Posterior cingulate gyrus (tissue), 11 donors: Measurements from ENCODE around the gene PIK3CB.
A peak's percentile ranks its signal among the peaks of the same experiment; 100 is the strongest.
"Not testable (repeated sequence)": the region's sequence is repeated elsewhere in the genome, so short reads cannot be mapped to it uniquely, and the experiment has no call there.

Experiments used
- DNase-seq, 10 donors: peaks; one replicate each; pipeline versions ENCODE4 v3.0.0 to v3.0.0-alpha.2; 2020 to 2021; ENCODE audit warnings: mixed read lengths in 3 of 10
- intact Hi-C: fragments of 100-400 bp; cut with DNase I; formaldehyde crosslinking; loops from one replicate; pipeline ENCODE4 v1.15.1; 2023

Gene PIK3CB

DNA sequence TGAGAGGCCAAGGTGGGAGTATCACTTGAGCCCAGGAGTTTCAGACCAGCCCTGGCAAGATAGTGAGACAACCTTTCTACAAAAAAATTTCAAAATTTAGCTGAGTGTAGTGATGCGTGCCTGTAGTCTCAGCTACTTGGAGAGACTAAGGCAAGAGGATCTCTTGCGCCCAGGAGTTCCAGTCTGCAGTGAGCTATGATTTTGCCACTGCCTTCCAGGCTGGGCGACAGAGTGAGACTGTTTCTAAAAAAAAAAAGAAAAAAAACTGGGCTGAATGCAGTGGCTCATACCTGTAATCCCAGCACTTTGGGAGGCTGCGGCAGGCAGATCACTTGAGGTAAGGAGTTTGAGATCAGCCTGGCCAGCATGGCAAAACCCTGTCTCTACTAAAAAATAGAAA, 14.0 kb upstream of the PIK3CB start:
- peak in 1 of 10 donors; percentile 38 for DNase-seq
- intact Hi-C loops, result no loop called here

DNA sequence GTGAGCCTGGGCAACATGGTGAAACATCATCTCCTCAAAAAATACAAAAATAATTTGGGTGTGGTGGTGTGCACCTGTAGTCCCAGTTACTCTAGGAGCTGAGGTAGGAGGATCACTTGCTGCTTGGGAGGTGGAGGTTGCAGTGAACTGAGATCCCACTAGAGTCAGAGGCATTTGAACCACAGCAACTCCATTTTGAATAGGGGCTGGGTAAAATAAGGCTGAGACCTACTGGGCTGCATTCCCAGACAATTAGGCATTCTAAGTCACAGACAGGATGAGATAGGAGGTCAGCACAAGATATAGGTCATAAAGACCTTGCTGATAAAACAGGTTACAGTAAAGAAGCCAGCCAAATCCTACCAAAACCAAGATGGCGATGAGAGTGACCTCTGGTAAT, 12.1 kb upstream of the PIK3CB start:
- intact Hi-C loops, result not testable (repeated sequence)

DNA sequence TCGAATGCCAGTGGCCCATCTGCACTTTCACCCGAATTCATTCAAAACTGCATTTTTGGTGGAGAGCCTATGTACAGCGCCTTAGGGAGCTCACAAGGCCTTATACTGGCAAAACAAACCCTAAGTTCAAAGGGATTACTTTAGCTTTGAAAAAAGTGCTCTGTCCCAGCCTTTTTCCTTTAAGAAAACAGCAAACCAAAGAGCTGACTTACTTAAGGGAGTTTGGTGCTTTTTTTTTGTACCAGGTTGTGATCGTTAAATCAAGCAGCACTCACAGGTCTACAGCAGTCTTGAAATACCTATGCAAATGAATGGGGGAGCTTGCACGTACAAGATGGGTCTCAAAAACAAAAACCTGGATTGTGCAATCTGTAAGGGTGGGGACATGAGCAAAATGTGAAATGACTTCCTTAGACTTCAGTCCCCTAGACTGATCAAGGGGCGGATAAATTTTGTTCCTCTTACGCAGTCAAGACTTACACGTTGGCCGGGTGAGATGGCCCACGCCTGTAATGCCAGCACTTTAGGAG, 11.6 kb upstream of the PIK3CB start:
- intact Hi-C loops, result no loop called here
- peak in 1 of 10 donors; percentile 12 for DNase-seq

More for the DNA sequence above, 12.1 kb upstream of the PIK3CB start:
- not testable (repeated sequence) for DNase-seq

DNA sequence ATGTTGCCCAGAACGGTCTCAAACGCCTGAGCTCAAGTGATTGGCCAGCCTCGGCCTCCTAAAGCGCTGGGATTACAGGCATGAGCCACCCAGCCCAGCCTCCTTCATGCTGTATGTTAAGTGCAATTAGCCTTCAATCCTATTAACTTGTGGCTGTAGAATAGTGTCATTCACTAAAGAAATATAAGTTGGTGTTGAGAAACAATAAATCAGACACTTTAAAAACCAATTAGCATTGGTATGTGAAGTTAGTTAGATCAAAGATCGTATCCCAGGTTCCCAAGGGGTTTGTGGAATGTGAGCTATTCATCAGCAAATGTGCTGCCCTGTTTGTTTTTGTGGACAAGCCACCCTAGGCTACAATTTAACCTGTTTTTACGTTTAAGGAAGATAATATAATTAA, 11.0 kb upstream of the PIK3CB start:
- peak in 1 of 10 donors; percentile 12 for DNase-seq
- intact Hi-C loops, result no loop called here

DNA sequence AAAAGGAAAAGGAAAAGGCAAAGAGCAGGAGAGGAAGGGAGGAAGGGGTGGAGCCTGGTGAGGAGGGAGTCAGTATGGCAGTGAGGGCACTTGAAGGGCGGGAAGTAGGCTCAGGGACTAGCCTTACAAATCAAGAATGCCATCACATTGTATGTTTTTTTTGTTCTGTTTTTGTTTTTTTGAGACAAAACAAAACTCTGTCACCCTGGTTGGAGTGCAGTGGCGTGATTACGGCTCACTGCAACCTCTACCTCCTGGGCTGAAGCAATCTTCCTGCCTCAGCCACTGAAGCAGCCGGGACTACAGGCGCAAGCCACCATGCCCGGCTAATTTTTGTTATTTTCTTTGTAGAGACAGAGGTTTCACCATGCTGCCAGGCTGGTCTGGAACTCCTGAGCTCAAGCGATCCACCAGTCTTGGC, 10.5 kb upstream of the PIK3CB start:
- intact Hi-C loops, result no loop called here
- DNase-seq, result peak in 2 of 10 donors; percentile 32 to 40

DNA sequence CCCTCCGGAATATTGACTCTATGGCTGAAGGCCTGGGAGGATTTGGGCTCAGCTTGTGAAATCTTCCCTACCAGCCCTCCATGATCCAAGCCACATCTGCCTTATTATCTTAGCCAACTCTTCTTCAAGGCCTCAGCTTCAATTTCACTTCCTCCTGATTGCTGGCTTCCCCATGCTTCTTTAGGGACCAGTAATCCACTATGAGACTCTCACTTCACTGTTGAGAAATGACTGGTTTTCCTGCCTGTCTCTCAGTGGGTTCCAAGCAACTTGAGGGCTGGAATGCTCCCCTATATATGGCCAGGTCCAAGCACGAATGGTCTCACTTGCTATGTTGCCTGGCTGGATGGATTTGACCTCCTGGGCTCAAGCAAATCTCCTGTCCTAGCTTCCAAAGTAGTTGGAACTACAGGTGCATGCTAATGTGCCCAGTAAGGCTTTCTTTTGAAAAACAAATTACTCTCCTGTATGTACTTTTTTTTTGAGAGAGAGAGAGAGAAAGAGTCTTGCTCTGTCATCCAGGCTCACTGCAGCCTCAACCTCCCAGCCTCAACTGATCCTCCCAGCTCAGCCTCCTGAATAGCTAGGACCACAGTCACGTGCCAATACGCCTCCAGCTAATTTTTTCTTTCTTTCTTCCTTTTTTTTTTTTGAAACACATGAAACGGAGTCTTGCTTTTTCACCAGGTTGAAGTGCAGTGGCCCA, 7.9 kb upstream of the PIK3CB start:
- DNase-seq, result peak in 1 of 10 donors; percentile 27
- intact Hi-C loops, result no loop called here

DNA sequence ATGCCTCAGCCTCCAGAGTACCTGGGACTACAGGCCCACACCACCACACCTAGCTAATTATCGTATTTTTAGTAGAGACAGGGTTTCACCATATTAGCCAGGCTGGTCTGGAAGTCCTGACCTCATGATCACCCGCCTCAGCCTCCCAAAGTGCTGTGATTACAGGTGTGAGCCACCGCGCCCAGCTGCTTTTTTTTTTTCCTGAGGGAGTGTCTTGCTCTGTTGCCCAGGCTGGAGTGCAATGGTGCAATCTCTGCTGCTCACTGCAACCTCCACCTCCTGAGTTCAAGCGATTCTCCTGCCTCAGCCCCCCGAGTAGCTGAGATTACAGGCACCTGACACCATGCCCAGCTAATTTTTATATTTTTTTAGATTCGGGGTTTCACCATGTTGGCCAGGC, 3.7 kb upstream of the PIK3CB start:
- intact Hi-C loops, result loop anchor here (10.0 kb wide), 2 partner anchors 144 to 244 kb away; partner anchors contain the start of gene CEP70
- DNase-seq, result not testable (repeated sequence)

DNA sequence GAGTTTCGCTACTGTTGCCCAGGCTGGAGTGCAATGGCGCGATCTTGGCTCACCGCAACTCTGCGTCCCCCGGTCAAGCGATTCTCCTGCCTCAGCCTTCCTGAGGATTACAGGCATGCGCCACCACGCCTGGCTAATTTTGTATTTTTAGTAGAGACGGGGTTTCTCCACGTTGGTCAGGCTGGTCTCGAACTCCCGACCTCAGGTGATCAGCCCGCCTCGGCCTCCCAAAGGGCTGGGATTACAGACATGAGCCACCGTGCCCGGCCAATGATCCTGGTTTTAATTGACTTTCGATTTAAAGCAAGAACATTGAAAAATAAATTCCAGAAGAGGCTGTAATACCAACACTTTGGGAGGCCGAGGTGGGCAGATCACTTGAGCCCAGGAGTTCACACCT, 1.1 kb upstream of the PIK3CB start:
- DNase-seq, result not testable (repeated sequence)
- intact Hi-C loops, result loop anchor here (2.0 to 10.0 kb wide), 3 partner anchors 61 to 241 kb away; partner anchors contain the start of gene CEP70

DNA sequence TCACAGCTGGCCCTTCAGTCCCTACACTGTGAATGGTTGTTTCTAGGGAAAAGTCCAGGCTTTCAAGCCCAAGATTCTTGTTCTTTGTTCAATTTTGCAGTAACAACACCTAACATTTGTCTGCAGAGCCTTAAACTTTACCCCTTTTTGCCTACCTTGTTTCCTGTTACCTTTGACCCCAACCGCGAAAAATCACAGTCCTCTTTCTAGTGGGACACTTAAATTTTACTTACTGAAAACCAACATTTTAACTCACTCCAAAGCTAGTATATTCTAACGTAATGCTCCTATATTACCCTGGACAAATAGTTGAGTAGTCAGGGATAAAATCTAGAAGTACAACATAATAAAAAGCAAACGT, 649 bp upstream of the PIK3CB start:
- intact Hi-C loops, result loop anchor here (2.0 to 10.0 kb wide), 3 partner anchors 61 to 241 kb away; partner anchors contain the start of gene CEP70

DNA sequence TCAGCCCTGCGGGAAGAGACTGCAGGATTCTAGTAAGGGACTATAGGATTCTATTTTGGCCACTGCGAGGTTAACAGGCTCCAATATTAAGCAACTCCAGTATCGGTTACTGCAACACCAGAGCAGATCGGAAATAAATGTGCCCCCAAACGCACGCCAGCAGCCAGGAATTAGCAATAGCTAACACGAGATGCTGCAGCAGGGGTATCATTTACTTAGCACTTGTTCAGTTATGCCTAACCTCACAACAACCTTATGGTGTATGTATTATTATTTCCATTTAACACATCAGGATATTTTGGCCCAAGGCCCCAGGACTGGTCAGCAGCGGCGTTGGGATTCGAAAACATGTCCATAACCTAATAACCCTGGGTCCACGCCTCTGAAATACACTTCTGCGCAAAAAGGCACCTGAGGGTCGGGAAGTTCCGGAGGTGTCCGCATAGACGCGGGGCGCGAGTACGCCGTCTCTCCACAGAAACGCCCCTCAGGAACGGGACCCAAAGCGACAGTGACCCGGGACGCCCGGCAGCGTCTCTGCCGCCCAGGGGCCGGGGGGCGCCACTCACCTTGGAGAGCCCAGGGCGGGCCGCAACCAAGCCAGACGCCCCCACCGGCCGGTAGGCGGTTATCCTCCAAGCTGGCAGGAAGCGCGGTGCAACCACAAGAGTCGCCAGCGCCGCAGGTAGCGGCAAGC, 681 bp downstream of the PIK3CB start:
- intact Hi-C loops, result loop anchor here (2.0 to 10.0 kb wide), 4 partner anchors 59 to 239 kb away; partner anchors contain the start of gene CEP70
- peak in 9 of 10 donors; percentile 14 to 91 (median 46) for DNase-seq

More for the DNA sequence above, 649 bp upstream of the PIK3CB start:
- no peak for DNase-seq

DNA sequence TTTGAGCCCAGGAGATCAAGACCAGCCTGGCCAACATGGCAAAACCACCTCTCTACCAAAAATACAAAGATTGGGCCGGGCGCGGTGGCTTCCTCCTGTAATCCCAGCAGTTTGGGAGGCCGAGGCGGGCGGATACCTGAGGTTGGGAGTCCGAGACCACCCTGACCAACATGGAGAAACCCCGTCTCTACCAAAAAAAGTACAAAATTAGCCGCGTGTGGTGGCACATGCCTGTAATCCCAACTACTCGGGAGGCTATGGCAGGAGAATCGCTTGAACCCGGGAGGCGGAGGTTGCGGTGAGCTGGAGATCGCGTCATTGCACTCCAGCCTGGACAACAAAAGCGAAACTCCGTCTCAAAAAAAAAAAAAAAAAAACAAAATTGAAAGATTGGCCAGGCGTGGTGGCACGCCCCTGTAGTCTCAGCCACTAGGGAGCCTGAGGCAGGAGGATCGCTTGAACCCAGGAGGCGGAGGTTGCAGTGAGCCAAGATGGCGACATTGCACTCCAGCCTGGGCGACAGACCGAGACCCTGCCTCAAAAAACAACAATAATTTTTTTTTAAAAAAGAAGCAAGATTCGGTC, 2.2 kb downstream of the PIK3CB start:
- DNase-seq, result peak in 1 of 10 donors; percentile 81
- intact Hi-C loops, result loop anchor here (2.0 to 10.0 kb wide), 3 partner anchors 82 to 238 kb away; partner anchors contain the start of gene CEP70

DNA sequence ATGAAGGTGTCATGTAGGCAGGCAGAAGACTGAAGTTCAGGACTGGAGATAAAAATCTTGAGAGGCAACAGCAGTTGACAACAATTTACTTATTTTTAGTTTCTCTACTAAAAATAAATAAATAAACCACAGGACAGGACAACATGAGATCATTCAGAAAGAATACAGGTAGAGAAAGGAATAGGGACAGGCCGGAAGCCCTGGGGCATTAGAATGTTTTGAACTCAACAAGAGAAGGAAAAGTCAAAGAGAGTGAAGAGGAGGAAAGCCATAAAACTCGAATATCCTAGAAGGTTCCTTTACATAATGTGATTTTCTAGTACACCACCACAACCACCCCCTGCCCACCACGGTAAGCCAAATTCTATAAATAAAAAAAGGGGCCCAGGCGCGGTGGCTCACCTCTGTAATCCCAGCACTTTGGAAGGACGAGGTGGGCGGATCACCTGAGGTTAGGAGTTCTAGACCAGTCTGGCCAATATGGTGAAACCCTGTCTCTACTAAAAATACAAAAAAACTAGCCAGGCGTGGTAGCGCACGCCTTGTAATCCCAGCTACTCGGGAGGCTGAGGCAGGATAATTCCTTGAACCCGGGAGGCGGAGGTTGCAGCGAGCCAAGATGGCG, 4.7 kb downstream of the PIK3CB start:
- peak in 1 of 10 donors; percentile 56 for DNase-seq
- intact Hi-C loops, result loop anchor here (10.0 kb wide), 2 partner anchors 135 to 235 kb away; partner anchors contain the start of gene CEP70

DNA sequence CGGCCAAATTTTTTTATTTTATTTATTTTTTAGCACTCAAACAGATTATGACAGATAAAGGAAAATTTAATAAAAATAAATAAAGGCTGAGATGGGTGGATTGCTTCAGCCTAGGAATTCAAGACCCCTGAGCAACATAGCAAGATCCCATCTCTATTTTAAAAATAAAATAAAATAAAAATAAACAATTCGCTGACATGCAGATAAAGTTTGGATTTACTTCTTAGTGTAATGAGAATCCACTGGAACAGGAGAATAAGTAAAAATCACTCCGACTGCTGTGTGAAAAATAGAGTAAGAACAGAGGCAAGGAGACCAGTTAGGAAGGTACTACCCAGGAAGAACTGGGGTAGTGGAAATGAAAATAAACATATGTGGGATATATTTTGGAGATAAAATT, 5.6 kb downstream of the PIK3CB start:
- intact Hi-C loops, result no loop called here
- no peak for DNase-seq

DNA sequence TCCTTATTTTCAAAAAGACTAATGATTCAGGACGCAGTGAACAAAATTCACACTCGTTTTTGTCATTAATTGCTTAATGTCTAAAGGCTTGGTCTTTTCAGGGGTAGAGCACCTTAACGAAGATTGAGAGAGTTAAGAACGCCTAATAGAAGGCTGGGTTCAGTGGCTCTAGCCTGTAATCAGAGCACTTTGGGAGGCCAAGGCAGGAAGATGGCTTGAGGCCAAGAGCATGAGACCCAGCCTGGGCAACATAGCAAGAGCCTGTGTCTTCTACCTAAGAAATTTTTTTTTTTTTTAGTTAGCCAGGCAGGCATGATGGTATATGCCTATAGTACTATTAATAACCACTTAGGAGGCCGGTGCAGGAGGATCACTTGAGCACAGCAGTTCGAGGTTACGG, 7.5 kb downstream of the PIK3CB start:
- intact Hi-C loops, result no loop called here
- DNase-seq, result no peak

DNA sequence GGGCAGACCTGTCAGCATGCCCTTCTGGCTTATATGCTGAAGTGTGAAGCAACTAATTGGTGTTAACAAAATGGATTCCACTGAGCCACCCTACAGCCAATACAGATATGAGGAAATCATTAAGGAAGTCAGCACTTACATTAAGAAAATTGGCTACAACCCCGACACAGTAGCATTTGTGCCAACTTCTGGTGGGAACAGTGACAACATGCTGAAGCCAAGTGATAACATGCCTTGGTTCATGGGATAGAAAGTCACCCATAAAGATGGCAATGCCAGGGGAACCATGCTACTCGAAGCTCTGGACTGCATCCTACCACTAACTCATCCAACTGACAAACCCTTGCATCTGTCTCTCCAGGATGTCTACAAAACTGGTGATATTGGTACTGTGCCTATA, 9.4 kb downstream of the PIK3CB start:
- no peak for DNase-seq
- intact Hi-C loops, result no loop called here

DNA sequence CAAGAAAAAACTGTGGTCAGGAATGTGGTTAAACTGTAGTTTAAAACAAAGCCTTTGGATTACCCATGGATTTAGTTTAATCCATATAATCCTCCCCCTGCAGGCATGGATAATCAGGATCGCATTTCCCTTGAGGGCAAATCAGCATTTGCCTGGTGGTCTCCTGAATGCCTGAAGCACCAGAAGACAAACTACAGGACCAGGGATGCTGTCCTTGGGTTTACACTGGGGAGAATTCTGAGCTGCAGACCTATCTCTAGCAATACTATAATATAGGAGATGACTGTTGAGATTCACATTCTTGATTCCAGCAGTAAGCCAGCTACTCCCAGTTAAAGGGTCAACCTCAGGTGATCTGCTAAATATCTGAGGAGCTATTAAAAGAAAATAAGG, 10.6 kb downstream of the PIK3CB start:
- intact Hi-C loops, result no loop called here
- DNase-seq, result no peak

DNA sequence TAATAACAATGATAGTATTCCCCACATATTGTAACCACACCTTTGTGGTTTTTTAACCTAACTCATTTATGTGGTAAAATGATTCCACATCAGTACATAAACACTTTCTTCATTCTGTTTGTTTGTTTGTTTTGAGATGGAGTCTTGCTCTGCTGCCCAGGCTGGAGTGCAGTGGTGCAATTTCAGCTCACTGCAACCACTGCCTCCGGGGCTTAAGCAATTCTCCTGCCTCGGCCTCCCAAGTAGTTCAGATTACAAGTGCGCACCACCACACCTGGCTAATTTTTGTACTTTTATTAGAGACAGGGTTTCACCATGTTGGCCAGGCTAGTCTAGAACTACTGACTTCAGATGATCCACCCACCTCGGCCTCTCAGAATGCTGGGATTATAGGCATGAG, 14.3 kb downstream of the PIK3CB start:
- intact Hi-C loops, DNase-seq: not testable (repeated sequence)

DNA sequence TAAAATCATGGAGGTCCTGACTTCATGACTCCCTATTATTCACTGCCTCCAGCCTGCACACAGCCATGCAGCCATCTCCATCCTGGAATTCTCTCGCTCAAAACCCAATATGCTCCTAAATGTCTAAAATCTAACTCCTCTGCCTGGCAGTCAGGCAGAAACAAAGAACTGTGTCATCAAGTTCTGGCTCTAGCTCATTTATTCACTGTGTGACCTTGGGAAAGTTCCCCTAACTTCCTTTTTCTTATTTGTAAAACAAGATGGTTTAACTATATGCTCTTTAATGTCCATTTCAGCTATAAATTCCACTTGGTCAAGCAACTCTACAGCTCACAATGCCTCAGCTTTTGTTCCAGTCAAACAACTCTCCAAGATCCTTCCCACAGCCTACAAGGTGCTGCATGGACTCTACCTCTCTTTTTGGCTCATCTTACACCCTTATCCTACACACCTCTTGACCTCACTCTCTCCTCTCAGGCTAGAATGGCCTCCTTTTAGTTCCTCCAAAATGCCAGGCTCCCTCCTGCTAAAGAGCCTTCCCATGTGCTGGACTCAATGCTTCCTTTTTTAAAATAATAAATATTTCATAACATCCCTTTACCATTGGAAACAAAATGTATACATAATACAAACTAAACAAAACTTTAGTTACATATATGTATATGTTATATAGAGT, 16.4 kb downstream of the PIK3CB start:
- DNase-seq, result peak in 1 of 10 donors; percentile 1
- intact Hi-C loops, result no loop called here

DNA sequence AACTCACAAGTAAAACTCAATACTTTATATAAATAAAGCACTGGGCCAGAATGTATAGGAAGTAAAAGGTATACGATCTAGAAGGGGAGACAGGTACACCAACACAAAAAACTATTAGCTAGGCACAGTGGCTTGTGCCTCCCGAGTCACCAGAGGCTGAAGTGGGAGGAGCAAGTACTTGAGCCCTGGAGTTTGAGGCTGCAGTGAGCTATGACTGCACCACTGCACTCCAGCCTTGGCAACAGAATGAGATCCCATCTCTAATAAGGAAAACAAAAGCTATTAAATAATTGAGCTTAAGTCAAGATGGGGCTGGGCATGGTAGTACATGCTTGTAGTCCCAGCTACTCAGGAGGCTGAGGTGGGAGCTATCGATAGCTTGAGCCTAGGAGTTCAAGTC, 17.0 kb downstream of the PIK3CB start:
- intact Hi-C loops, result no loop called here
- peak in 1 of 10 donors; percentile 0 for DNase-seq

DNA sequence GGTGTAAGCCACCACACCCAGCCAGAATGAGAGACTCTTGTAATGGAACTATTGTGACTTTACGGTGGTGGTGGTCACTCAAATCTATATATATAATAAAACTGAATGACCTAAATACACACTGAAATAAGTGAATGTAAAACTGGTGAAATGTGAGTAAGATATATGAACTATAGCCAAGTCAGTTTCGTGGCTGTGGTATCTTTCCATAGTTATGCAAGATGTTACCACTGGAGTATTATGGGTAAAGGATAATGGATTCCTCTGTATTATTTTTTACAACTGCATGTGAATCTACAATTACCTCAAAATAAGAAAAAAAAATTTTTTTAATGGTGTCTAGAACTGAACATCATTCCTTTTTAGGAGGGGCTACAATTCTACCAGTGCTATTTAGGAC, 21.9 kb downstream of the PIK3CB start:
- no peak for DNase-seq
- intact Hi-C loops, result no loop called here
